Measurements from ENCODE around the gene CLEC2A.
"Not testable (repeated sequence)": the region's sequence is repeated elsewhere in the genome, so short reads cannot be mapped to it uniquely, and the experiment has no call there.

The CLEC2A gene

GRCh38 chr12:9975614-9976013 is 43.4 kb upstream of the CLEC2A start:
- no peak overlapping the region for H4K91ac ChIP-seq (ENCODE audit: low read length)
- H3K27ac ChIP-seq (ENCODE audit: low read length, poor library complexity, severe bottlenecking), result no peak overlapping the region
- no peak overlapping the region for H2AFZ ChIP-seq (ENCODE audit: low read depth, low read length)
- no peaks in the 10 kb centered on the region for H3K9me3 ChIP-seq (ENCODE audit: control insufficient read depth, low read length)
- no peak overlapping the region for H2BK12ac ChIP-seq (ENCODE audit: low read length in 2 of 2)
- no peak overlapping the region for H2AK5ac ChIP-seq (ENCODE audit: low read length, severe bottlenecking)
- H3K18ac ChIP-seq (ENCODE audit: low read depth in 1 of 2, low read length in 2 of 2), result no peak overlapping the region
- no peak overlapping the region for H3K4me3 ChIP-seq (ENCODE audit: insufficient read depth in 1 of 2, low read depth in 1 of 2, low read length in 2 of 2)
- H3K4ac ChIP-seq (ENCODE audit: low read depth in 1 of 2, low read length in 2 of 2), result no peak overlapping the region
- no peak overlapping the region for H2BK120ac ChIP-seq (ENCODE audit: low read depth, low read length)
- no peak overlapping the region for H3K23ac ChIP-seq (ENCODE audit: low read length in 2 of 2)
- 88% methylated on average over 2 of the region's 2 CpGs for WGBS
- no peaks in the 10 kb centered on the region for H3K79me1 ChIP-seq (replicated peaks; ENCODE audit: low read length, poor library complexity, severe bottlenecking)
- H2BK15ac ChIP-seq (ENCODE audit: low read depth, poor library complexity, severe bottlenecking), result no peak overlapping the region
- no peaks in the 10 kb centered on the region for H3K27me3 ChIP-seq (ENCODE audit: control insufficient read depth in 1 of 2, insufficient read depth in 1 of 2, low read length in 2 of 2)
- DNase-seq, result no peak
- no peak overlapping the region for H3K9ac ChIP-seq (ENCODE audit: low read length)
- H2BK5ac ChIP-seq (ENCODE audit: low read depth, low read length, poor library complexity, severe bottlenecking), result no peak overlapping the region
- H4K8ac ChIP-seq (ENCODE audit: low read length), result no peak overlapping the region
- no peaks in the 10 kb centered on the region for H3K36me3 ChIP-seq (ENCODE audit: control insufficient read depth in 1 of 2, insufficient read depth in 2 of 2, low read depth in 1 of 2, low read length in 2 of 2)
- no peak overlapping the region for H3K14ac ChIP-seq (ENCODE audit: low read length in 2 of 2)
- no peak overlapping the region for H3K4me2 ChIP-seq (ENCODE audit: low read length, poor library complexity, severe bottlenecking)
- H3K4me1 ChIP-seq (ENCODE audit: control insufficient read depth, insufficient read depth, low read depth, low read length), result no peaks in the 10 kb centered on the region

- not testable (repeated sequence) for H2BK12ac ChIP-seq (ENCODE audit: low read length in 2 of 2); H3K27ac ChIP-seq (ENCODE audit: low read length, poor library complexity, severe bottlenecking); H2BK15ac ChIP-seq (ENCODE audit: low read depth, poor library complexity, severe bottlenecking); H2AFZ ChIP-seq (ENCODE audit: low read depth, low read length); H3K23ac ChIP-seq (ENCODE audit: low read length in 2 of 2); H3K18ac ChIP-seq (ENCODE audit: low read depth in 1 of 2, low read length in 2 of 2); H3K4me3 ChIP-seq (ENCODE audit: insufficient read depth in 1 of 2, low read depth in 1 of 2, low read length in 2 of 2); H2AK5ac ChIP-seq (ENCODE audit: low read length, severe bottlenecking); H3K4ac ChIP-seq (ENCODE audit: low read depth in 1 of 2, low read length in 2 of 2); H3K36me3 ChIP-seq (ENCODE audit: control insufficient read depth in 1 of 2, insufficient read depth in 2 of 2, low read depth in 1 of 2, low read length in 2 of 2); H4K91ac ChIP-seq (ENCODE audit: low read length); H3K79me1 ChIP-seq (replicated peaks; ENCODE audit: low read length, poor library complexity, severe bottlenecking); H2BK5ac ChIP-seq (ENCODE audit: low read depth, low read length, poor library complexity, severe bottlenecking); H3K27me3 ChIP-seq (ENCODE audit: control insufficient read depth in 1 of 2, insufficient read depth in 1 of 2, low read length in 2 of 2); H4K8ac ChIP-seq (ENCODE audit: low read length); H3K14ac ChIP-seq (ENCODE audit: low read length in 2 of 2); H2BK120ac ChIP-seq (ENCODE audit: low read depth, low read length); H3K9me3 ChIP-seq (ENCODE audit: control insufficient read depth, low read length); H3K9ac ChIP-seq (ENCODE audit: low read length); H3K4me2 ChIP-seq (ENCODE audit: low read length, poor library complexity, severe bottlenecking); DNase-seq; H3K4me1 ChIP-seq (ENCODE audit: control insufficient read depth, insufficient read depth, low read depth, low read length)
- WGBS, result 100% methylated on average over 2 of the region's 2 CpGs
Measured at GRCh38 chr12:9974731-9975130, 42.6 kb upstream of the CLEC2A start.

GRCh38 chr12:9973949-9974348 is 41.8 kb upstream of the CLEC2A start:
- H3K9me3 ChIP-seq (ENCODE audit: control insufficient read depth, low read length), result no peaks in the 10 kb centered on the region
- H2BK120ac ChIP-seq (ENCODE audit: low read depth, low read length), result no peak overlapping the region
- H2BK5ac ChIP-seq (ENCODE audit: low read depth, low read length, poor library complexity, severe bottlenecking), result no peak overlapping the region
- no peak overlapping the region for H4K91ac ChIP-seq (ENCODE audit: low read length)
- H3K4me1 ChIP-seq (ENCODE audit: control insufficient read depth, insufficient read depth, low read depth, low read length), result no peaks in the 10 kb centered on the region
- H3K4me3 ChIP-seq (ENCODE audit: insufficient read depth in 1 of 2, low read depth in 1 of 2, low read length in 2 of 2), result no peak overlapping the region
- no peak overlapping the region for H3K27ac ChIP-seq (ENCODE audit: low read length, poor library complexity, severe bottlenecking)
- H3K18ac ChIP-seq (ENCODE audit: low read depth in 1 of 2, low read length in 2 of 2), result no peak overlapping the region
- no peak overlapping the region for H3K14ac ChIP-seq (ENCODE audit: low read length in 2 of 2)
- H3K4me2 ChIP-seq (ENCODE audit: low read length, poor library complexity, severe bottlenecking), result no peak overlapping the region
- no peak overlapping the region for H3K23ac ChIP-seq (ENCODE audit: low read length in 2 of 2)
- 69% methylated on average over 1 of the region's 1 CpG for WGBS
- no peak overlapping the region for H3K9ac ChIP-seq (ENCODE audit: low read length)
- no peak overlapping the region for H3K4ac ChIP-seq (ENCODE audit: low read depth in 1 of 2, low read length in 2 of 2)
- no peak overlapping the region for H2AFZ ChIP-seq (ENCODE audit: low read depth, low read length)
- H2BK15ac ChIP-seq (ENCODE audit: low read depth, poor library complexity, severe bottlenecking), result no peak overlapping the region
- H3K79me1 ChIP-seq (replicated peaks; ENCODE audit: low read length, poor library complexity, severe bottlenecking), result no peaks in the 10 kb centered on the region
- H4K8ac ChIP-seq (ENCODE audit: low read length), result no peak overlapping the region
- no peaks in the 10 kb centered on the region for H3K36me3 ChIP-seq (ENCODE audit: control insufficient read depth in 1 of 2, insufficient read depth in 2 of 2, low read depth in 1 of 2, low read length in 2 of 2)
- no peak overlapping the region for H2BK12ac ChIP-seq (ENCODE audit: low read length in 2 of 2)
- no peak overlapping the region for H2AK5ac ChIP-seq (ENCODE audit: low read length, severe bottlenecking)
- no peak for DNase-seq
- no peaks in the 10 kb centered on the region for H3K27me3 ChIP-seq (ENCODE audit: control insufficient read depth in 1 of 2, insufficient read depth in 1 of 2, low read length in 2 of 2)

GRCh38 chr12:9971181-9971580 is 39.0 kb upstream of the CLEC2A start, which contains the start of gene CLEC12A:
CLEC12A (plus strand) TSS chr12:9971409; CDS start chr12:9971597, 188 bp downstream.
- no CpG with 5 or more reads among the region's 1 CpG for WGBS

More at GRCh38 chr12:9971181-9971580, 39.0 kb upstream of the CLEC2A start, which contains the start of gene CLEC12A:
- H3K4me2 ChIP-seq (ENCODE audit: low read length, poor library complexity, severe bottlenecking), result no peak within 1 kb of the TSS
- no peak within 1 kb of the TSS for H3K4ac ChIP-seq (ENCODE audit: low read depth in 1 of 2, low read length in 2 of 2)
- no peak within 1 kb of the TSS for H3K4me3 ChIP-seq (ENCODE audit: insufficient read depth in 1 of 2, low read depth in 1 of 2, low read length in 2 of 2)
- H4K8ac ChIP-seq (ENCODE audit: low read length), result no peak within 1 kb of the TSS
- H2BK5ac ChIP-seq (ENCODE audit: low read depth, low read length, poor library complexity, severe bottlenecking), result no peak within 1 kb of the TSS
- H2AFZ ChIP-seq (ENCODE audit: low read depth, low read length), result no peak within 1 kb of the TSS
- H2BK12ac ChIP-seq (ENCODE audit: low read length in 2 of 2), result no peak within 1 kb of the TSS
- H2BK120ac ChIP-seq (ENCODE audit: low read depth, low read length), result no peak within 1 kb of the TSS
- H3K27ac ChIP-seq (ENCODE audit: low read length, poor library complexity, severe bottlenecking), result no peak within 1 kb of the TSS
- no peak within 1 kb of the TSS for H2AK5ac ChIP-seq (ENCODE audit: low read length, severe bottlenecking)
- no peak within 1 kb of the TSS for H4K91ac ChIP-seq (ENCODE audit: low read length)
- H3K14ac ChIP-seq (ENCODE audit: low read length in 2 of 2), result no peak within 1 kb of the TSS
- no peaks in the 10 kb centered on the region for H3K9me3 ChIP-seq (ENCODE audit: control insufficient read depth, low read length)
- no peaks in the 10 kb centered on the region for H3K4me1 ChIP-seq (ENCODE audit: control insufficient read depth, insufficient read depth, low read depth, low read length)
- no peak within 1 kb of the TSS for H3K23ac ChIP-seq (ENCODE audit: low read length in 2 of 2)
- no peak within 1 kb of the TSS for H3K18ac ChIP-seq (ENCODE audit: low read depth in 1 of 2, low read length in 2 of 2)
- H3K27me3 ChIP-seq (ENCODE audit: control insufficient read depth in 1 of 2, insufficient read depth in 1 of 2, low read length in 2 of 2), result no peaks in the 10 kb centered on the region
- no peaks in the 10 kb centered on the region for H3K79me1 ChIP-seq (replicated peaks; ENCODE audit: low read length, poor library complexity, severe bottlenecking)
- H3K9ac ChIP-seq (ENCODE audit: low read length), result no peak within 1 kb of the TSS
- no peaks in the 10 kb centered on the region for H3K36me3 ChIP-seq (ENCODE audit: control insufficient read depth in 1 of 2, insufficient read depth in 2 of 2, low read depth in 1 of 2, low read length in 2 of 2)
- no peak for DNase-seq
- H2BK15ac ChIP-seq (ENCODE audit: low read depth, poor library complexity, severe bottlenecking), result no peak within 1 kb of the TSS
